Measurements from ENCODE around the gene CEP135.
A peak's percentile ranks its signal among the peaks of the same experiment; 100 is the strongest.
"Not testable (repeated sequence)": the region's sequence is repeated elsewhere in the genome, so short reads cannot be mapped to it uniquely, and the experiment has no call there.

CEP135 gene

DNA sequence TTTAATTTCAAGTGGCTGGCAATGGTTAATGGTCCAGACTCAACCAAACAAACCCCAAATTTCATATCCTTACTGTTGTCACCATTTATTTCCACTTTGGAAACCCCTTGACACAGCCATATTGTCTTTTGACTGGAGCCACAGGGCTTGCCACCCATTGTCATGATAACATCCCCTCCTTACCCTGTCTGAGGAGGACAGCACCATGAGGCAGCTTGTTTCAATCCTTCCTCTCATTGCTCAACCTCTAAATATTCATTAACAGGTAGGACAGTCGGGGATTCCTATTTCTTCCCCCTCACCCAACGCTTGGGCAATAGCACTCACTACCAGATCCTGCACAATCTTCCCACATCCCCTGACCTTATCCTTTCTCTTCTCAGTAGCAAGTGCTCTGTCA lies 92.1 kb downstream of the CEP135 start:
- DNase-seq = no peak

DNA sequence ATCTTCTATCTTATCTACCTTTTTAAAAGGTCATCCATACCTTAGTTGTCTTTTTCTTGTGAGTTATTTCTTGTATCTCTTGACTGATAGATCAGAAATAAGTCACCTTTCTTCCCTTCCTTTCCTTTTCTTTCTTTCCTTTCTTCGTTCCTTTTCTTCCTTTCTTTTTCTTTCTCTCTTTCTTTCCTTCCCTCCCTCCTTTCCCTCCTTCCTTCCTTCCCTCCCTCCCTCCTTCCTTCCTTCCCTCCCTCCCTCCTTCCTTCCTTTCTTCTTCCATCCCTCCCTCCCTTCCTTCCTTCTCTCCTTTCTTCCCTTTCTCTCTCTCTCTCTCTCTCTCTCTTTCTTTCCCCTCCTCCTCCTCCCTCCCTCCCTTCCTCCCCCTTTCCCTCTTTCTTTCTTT lies 93.5 kb downstream of the CEP135 start:
- DNase-seq = no peak

DNA sequence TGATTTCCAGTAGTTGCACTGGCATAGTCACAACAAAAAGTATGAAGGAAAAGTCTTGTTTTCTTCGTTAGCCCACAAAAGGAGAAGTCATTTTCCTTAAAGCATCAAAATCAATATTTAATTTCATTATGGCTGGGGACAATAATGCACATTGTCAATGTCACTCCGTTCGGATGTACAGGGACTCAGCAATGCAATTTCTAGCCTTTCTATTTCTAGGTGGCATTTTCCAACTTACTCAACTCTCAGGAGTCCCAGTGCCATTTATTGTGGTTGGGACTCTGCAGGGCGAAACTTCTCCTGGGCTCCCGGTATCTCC lies 99.6 kb downstream of the CEP135 start:
- peak; percentile 63 for DNase-seq

DNA sequence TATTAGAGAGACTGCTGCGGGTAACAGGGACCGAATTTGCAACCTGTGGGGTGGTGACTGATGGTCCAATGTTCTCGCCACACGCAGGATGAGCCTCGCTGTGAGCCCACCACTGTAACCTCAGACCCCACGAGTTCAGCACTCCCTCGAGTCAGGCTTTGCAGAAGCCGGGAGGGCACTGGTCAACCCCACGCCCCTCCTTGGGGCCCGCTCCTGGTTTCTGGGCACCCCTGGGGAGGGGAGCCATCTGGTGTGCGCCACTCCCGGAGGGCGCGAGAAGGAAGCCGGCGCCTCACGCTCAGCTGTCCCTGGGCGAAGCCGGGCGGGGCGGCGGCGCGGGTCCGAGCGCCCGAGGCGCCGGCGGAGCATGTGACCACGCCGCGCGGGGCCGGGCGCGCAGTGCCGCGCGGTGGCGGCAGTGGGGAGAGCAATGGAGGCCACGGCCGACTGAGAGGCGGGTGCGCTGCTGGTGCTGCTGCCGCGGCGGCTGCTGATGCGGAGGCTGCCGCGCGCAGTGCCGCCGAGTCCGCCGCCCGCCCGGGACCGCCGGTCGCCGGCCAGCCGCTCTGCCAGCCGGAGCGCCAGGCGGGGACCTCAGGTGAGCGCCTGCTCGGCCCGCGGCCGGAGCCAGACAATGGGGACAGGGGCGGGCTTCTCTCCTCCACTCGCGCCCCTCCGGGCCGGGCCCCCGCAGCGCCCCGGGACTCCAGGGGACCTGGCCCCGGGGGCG lies 100.1 kb downstream of the CEP135 start:
- peak; percentile 63 for DNase-seq

DNA sequence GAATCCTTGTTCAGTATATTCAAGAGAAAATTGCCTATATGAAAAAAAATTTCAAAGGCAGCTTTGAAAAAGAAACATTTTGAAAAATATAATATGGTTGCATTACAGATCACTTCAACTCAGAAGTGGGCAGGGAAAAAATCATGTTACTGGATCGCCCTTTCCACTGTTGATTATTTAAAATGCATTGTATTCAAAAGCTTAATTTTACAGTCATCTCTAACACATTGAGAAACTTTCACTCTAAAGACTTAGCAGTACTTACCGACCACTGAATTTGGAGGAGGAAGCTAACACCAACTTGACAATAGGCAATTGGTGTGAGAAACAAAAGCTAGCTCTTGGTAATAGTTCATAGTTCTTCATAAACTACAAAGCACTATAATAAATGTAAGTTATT lies 101.9 kb downstream of the CEP135 start:
- DNase-seq = no peak

DNA sequence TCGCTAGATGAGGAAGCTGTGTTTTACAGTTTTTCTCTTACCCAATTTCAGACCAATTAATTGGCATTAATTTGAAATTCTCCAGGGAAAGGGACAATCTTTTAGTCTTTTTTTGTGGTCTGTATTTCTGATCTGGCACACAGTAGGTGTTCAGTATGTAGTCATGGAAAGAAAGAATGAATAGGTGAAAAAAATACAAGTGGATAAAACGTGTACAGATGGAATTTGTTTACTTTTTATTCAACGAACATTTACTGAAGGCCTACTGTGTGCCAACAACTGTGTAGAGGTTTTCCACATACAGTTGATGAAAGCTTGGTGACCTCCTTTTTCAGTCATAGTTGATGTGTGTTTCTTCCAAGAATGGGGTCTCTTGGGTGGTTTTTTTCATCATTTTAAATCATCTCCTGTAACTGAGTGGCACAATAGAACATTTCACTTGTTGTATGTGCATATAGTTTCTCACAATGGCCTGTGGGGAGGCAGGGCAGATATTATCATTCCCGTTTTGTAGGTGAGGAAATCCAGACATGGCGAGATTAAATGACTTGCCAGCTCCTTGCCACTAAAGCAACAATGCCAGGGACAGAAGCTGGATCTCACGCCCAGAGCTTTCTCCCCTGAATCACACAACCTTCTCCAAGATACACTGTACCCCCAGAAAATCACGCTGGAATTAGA lies 102.4 kb downstream of the CEP135 start:
- no peak for DNase-seq

DNA sequence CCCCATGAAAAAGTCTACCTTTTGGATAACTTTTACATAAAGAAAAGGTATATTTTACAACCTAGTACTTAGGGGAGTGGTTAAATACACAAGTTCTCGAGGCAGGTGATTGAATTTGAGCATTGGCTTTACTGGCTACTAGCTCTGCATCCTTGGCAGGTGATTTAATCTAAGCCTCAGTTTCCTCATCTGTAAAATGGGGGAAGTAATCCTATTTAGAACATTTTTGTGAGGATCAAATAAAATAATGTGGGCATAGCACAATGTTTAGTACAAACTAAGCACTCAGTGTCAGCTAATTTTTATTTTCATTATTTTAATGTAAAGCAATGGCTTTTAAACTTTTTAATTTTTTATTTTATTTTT lies 102.9 kb downstream of the CEP135 start:
- no peak for DNase-seq

DNA sequence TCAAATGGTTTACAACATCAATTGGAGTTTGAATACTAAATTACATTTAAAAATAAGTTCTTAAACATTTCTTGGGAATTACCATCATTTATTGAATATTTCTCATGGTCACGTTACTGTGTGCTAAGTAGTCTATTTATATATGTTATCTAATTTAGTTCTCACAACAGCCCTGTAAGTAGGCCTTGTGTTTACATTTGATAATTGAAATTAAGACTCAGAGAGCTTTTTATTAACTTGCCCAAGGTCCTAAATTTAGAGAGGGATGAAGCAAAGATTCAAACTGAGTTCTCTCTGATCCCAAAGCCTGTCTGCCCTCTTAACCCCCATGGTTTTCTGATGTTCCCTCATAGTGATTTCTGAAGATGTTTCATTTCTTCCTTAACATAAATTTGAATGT lies 103.7 kb downstream of the CEP135 start:
- DNase-seq = no peak

DNA sequence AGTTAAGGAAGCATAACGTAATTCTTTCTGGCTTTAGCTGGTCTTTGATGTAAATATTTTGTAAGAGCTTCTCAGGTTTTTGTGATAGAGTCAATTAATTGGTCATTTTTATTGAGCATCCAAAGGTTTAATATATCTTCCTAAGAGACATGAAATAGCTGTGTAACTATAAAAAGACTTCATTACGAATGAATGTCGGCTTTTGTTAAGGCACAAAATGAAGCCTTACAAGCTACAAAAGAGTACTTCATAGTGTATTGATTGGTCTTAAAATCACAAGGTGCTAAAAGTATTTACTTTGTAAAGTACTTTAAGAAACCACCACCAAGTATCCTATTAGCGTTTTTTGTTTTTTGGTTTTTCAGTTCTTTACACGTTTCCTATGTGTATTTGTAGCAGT lies 104.2 kb downstream of the CEP135 start:
- DNase-seq = no peak

DNA sequence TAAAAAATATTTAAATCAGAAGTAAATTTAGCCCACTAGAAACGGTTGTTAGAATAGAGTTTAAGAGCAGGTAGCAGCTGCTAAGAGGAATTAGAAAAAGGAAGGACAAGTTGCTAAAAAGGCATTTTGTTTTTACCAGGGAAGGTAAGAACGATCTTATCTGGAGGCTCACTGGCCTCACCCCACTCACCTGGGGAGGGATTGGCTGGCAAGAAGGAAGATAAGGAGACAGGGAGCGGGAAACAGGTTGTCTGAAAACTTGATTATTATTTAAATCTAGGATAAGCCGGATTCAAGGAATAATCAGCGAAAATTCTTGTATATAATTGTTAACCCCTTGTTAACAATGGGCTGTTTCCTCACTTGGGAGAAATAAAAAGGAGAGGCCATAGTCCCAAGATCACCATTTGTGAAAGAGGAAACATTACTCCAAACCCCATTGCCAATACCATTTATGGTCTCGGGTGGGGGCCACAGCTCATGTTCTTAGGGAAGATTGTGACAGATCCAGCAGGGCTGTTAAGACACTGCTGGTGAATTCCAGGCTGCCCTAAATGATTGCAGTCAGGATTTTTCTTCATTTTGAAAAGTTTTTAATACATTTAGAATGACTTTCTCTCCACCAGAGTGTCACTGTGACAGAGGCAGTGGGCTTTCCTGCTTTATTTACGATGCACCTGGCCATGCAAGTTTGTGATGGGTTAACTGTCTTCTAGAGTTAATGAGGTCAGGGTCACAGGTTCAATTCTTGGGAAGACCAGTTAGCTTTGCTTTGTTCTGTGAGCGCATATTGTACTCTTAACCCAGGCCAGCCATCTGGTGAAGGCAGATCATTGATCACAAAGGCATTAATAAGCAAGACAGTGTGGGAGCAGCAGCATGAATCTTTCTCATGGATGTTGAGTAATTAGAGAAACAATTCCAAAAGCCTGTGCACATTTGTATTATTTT lies 106.6 kb downstream of the CEP135 start:
- no peak for DNase-seq

DNA sequence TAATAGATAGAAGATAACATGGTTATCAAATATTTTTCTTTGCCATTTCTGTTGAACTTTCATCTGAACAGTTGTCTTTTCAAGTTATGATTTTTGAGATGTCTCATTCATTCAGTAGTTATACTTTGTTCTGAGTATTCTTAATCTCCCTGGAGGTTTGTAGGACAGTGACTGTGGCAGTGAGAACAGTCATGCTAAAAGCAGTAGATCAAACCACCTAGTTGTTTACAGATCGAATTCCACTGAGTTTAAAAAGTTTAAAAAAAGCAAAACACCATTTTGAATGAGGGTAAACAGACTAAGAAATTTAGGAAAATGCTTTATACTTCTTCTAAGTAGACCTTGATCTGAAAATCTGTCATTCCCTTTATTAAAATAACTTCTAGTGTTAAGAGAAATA lies 107.2 kb downstream of the CEP135 start:
- DNase-seq = no peak

DNA sequence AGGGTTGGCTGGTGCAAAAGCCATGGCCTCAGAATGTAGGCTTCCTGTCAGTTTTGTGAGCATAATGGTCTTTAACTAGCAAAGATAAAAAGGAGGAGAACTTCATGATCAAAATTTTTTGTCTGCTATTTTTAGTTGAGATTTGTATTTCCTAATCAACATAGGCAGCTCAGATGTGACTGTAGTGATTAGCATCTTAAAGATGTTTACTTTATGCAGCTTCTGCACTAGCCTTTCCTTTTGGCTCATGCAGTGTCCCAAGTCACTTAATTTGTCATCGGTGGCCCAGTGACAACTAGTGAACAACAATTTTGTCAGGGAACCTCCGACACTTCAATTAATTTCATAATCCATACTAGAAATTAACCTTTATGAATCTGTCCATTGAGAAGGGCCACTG lies 109.8 kb downstream of the CEP135 start:
- DNase-seq = no peak

DNA sequence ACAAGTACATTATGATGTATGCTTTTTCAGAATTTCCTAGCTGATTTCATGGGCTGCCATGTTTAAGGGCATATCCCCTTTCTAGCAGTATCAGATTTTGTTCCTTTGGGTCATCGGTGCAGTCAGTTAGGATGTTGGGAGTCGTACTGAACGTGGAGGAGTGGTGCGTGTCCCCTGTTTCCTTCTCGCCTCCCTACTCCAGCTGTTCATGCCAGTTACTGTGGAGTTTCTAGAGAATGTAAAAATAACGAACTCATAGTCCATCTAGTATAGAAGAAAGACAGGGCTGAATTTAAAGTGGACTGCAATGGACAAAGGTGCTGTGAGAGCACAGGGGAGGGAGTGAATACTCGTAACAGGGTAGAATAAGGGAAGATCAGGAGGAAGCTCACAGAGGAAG lies 111.3 kb downstream of the CEP135 start:
- no peak for DNase-seq

DNA sequence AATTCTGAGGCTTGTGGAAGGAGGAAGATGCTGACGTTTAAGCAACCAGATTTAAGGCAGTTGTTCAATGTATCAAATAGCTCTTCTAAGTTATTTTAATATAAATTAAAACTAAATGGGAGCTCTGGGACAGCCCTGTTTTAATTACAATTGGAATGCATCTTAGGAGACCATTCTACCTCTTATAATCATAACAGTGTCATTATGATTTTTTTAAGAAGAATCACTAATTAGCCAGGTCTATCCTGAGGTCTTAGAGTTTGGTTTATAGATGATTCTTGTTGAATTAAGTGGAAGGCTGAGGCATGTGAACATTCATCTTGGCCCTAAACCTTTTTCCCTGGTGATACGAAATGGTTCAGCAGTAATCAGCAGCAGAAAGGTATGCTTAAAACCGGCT lies 113.4 kb downstream of the CEP135 start:
- no peak for DNase-seq

DNA sequence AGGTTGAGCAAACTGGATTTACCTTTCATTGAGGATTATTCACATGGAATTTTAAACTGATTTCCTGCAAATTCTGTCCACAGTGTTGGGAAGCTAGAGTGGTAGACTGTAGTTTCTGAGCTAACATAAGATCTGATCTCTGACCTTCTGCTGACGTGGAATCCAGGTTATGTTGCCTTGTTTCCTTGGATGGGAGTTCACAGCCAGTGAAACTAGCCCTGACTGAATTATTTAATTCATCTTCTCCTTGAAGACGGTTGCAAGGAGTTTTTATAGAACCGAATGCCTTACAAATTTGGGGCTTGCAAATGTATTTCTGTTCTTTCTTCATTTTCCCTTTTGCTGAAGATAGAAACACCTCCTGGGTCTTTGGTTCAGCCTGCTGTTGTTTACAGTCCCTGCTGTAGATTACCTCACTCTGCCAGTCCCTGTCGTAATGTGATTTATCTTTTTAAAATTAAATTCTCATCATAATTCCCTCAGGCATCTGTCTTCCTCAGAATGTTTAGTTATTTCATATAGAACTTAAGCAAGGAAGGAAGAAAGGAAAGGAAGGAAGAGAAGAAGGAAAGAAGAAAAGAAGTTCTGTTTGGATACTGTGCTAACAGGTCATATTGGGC lies 113.9 kb downstream of the CEP135 start:
- no peak for DNase-seq

DNA sequence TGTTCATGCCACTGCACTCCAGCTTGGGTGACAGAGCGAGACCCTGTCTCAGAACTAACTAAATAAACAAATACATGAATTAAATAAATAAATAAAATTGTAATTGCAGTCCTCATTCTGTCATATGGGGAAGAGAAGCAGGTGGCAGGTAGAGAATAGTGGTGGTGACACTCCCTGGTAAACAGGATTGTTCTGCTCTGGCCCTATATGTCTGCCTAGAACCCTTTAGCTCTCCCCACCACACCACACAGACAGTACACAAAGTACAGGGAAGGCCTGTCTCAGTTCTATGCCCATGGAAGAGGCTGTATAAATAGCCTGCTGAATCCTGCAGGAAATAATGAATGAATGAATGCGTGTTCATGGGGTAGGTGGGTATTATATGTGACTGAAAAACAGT lies 117.7 kb downstream of the CEP135 start:
- DNase-seq = no peak

DNA sequence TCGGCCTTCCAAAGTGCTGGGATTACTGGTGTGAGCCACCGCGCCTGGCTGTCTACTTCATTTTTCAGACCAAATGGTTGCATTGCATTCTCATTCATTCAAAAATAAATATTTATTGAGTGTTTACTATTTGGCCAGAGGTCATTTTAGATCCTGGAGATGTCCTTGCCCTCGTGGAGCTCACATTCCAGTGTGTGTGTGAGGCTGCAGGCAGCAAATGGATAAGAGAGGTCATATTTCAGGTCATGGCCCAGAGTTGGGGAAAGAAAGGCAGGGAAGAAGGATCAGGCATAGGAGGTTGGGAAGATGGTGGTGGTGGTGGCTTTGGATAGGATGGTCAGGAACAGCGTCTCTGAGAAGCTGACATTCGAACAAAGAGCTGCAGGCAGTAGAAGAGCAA lies 119.1 kb downstream of the CEP135 start:
- no peak for DNase-seq

DNA sequence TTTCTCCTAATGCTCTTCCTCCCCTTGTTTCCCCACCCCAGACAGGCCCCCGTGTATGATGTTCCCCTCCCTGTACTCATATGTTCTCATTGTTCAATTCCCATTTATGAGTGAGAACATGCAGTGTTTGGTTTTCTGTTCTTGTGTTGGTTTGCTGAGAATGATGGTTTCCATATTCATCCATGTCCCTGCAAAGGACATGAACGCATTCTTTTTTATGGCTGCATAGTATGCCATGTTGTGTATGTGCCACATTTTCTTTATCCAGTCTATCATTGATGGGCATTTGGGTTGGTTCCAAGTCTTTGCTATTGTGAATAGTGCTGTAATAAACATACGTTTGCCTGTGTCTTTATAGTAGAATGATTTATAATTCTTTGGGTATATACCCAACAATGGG lies 124.0 kb downstream of the CEP135 start:
- DNase-seq = not testable (repeated sequence)

DNA sequence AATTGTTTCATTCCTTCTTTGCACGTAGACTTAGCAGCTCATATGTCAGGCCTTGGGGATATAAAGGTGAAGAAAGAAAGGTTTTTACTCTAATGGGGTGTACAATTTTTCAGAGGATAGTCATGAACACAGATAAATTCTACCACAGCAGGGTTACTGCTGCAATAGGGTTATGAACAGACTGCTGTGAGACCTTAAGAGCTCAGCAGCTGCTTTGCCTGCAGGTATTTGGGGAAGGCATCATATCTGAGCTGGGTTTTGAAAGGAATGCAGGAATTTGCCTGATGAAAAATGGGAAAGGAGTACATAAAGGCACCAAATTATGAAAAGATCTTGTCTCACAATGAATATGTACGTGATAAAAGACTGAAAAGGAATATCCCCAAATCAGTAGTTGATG lies 128.9 kb downstream of the CEP135 start:
- DNase-seq = no peak

DNA sequence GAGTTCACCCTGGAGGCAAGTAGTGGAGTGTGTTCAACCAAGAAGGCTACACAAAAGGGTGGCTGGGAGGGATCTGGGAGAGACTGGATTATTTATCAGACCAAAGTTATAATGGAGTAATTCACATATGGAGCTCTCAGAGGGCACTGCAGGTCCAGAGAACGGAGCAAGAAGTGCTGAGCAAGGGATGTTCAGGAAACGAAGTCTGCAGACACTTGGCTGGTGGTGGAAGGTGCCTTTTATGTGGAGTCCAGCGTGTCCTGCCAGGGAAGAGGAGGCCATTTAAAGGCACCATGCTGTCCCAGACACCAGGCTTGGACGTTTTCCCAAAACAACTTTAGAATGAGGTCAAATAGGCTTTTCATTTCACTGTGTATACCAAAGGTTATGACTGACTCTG lies 130.1 kb downstream of the CEP135 start:
- DNase-seq = no peak

DNA sequence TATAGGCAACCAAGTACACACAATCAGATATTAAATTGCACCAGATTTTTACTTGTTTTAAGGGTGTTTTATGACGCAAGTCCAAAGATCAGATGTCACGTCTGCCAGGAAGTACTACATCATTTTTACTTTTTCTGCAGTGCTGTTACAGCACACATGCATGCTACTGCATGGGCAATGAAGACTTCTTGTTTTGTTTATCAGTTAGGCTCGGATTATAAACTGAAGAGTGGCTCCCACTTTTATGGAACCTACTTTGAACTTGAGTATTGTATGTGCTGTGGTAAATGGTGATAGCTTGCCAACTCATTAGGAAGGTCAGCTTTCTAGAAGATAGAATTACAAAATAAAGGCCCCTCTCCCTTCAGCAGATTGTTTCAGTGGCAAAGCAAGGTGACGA lies 131.6 kb downstream of the CEP135 start:
- no peak for DNase-seq

DNA sequence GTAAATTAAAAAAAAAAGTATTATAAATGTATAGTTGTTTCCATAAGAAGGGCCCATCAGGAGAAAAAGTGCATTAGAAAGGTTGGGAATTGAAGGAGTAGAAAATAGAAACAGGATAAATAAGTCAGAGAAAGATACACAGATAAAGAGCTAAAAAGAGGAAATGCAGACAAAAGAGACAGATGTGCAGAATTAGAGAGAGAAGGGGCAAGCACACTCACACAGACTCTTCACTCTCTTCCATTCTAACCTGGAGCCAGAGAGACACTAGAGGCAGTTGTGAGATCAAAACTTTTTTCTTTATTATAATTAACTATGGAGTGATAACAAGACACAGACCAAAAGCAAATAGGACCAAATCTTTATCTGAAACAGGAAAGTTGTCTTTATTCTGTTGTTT lies 134.1 kb downstream of the CEP135 start:
- no peak for DNase-seq
